ENCODE data around the gene ARHGAP24. TPM values are rescaled to one million over a fixed set of nuclear protein-coding genes. Genes with fewer than 3 reads are reported as not detected.

The ARHGAP24 gene
- total and polyA plus RNA-seq, 2 donors (not counting 3 experiments of a cell fraction or from before 2014, with no cell fraction given), result 52.1 to 79.4 TPM

DNA sequence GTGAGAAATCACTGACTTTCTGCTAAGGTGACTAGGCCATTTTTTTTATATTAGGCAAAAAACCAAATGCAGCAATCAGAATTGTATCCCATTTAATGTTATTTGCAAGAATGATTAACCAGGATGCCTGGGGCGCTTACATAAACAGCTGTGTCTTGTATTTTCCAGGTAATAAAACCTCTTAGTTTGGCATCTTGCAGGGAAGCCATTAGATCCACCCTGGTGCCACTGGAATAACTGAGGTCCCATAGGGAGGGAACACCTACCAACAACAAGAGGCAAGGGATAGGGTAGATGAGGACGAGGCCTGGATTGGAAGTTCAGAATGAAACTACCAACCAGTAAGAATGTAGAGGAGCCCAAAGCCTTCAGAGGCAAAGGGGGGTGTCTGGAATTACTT, 288.3 kb downstream of the ARHGAP24 start:
- no peaks in the 10 kb centered on the region for H3K36me3 ChIP-seq (ENCODE audit: control insufficient read depth in 2 of 2, extremely low read depth in 1 of 2, insufficient read depth in 2 of 2, low read length in 2 of 2)
- no TSS peak for BruUV-seq (replicated peaks)
- peak overlapping the region; percentile 93 for H3K9ac ChIP-seq (replicated peaks; ENCODE audit: extremely low read depth, insufficient read depth, low read length)
- FAIRE-seq (no peak), DNase-seq (ENCODE audit: low read depth, low spot score) (peak; percentile 64)
- dilution Hi-C loops (cut with MboI; ENCODE audit: extremely low pct_ligation_motif_present, low sequenced_read_pairs) (no loop called here), intact Hi-C loops (cut with micrococcal nuclease) (no loop called here)
- peak overlapping the region in 1 of 3 experiments; percentile 60 for H3K4me3 ChIP-seq (replicated peaks in 1 of 3; ENCODE audit: insufficient read depth in 1 of 3, low read depth in 1 of 3, low read length in 3 of 3)
- peaks cover 53% of the 10 kb centered on the region for H3K4me1 ChIP-seq (ENCODE audit: control insufficient read depth, extremely low read depth, insufficient read depth, low read length)
- no peaks in the 10 kb centered on the region for H3K9me1 ChIP-seq (replicated peaks; ENCODE audit: control insufficient read depth, extremely low read depth, insufficient read depth, low read length)
- no peaks in the 10 kb centered on the region for H3K9me3 ChIP-seq (replicated peaks; ENCODE audit: control insufficient read depth, insufficient read depth, low read length)
- H2AFZ ChIP-seq (ENCODE audit: low read depth, low read length), result no peak overlapping the region
- TF ChIP-seq JUN (IDR thresholded peaks at IDR 0.05; ENCODE audit: borderline replicate concordance, insufficient read depth, insufficient read length, low read depth) (no peak), POLR2AphosphoS5 (IDR thresholded peaks at IDR 0.05; ENCODE audit: insufficient read depth, low read depth, low read length) (peak; percentile 26)
- POLR2A ChIA-PET, result interaction anchor here (1.5 to 2.3 kb wide), 4 partner anchors 15 to 280 kb away, joined by 5 to 43 read pairs (median 7); no protein-coding TSS in a partner anchor
- H3K27ac ChIP-seq (ENCODE audit: insufficient read depth, low read depth, low read length), result peak overlapping the region; percentile 90
- CTCF ChIA-PET, result interaction anchor here (0.7 to 3.2 kb wide), 14 partner anchors 12 to 679 kb away, joined by 3 to 73 read pairs (median 4); no protein-coding TSS in a partner anchor
- H4K20me1 ChIP-seq (replicated peaks; ENCODE audit: control insufficient read depth, extremely low read depth, insufficient read depth, low read length), result no peaks in the 10 kb centered on the region
- no peaks in the 10 kb centered on the region for H3K27me3 ChIP-seq (ENCODE audit: control insufficient read depth in 2 of 2, insufficient read depth in 2 of 2, low read length in 2 of 2)
- peaks cover 24% of the 10 kb centered on the region for H3K79me2 ChIP-seq (ENCODE audit: control insufficient read depth, insufficient read depth, low read length)
- H3K4me2 ChIP-seq (ENCODE audit: insufficient read depth, low read length), result peak overlapping the region; percentile 93

DNA sequence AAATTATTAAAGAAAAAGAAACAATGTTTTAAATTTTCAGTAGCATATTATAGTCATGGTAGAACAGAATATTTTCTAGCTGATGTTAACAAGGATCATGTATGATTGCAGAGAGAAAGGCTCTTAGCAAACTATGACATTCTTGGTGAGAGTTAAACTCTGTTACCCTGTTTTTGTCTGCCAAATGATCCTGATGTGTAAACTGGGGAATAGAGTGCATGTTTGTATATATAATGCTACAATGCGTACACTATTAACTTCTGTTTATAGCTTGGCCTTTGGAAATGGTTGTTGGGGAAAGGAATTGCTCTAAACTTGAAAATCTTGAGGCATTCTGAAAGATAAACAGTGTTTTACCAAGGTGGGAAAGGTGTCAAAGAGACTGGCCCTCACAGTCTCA, 292.7 kb downstream of the ARHGAP24 start:
- Histone ChIP-seq H3K9ac (replicated peaks; ENCODE audit: extremely low read depth, insufficient read depth, low read length) (no peak overlapping the region), H3K4me2 (ENCODE audit: insufficient read depth, low read length) (no peak overlapping the region), H3K27me3 (ENCODE audit: control insufficient read depth in 2 of 2, insufficient read depth in 2 of 2, low read length in 2 of 2) (no peaks in the 10 kb centered on the region), H3K79me2 (ENCODE audit: control insufficient read depth, insufficient read depth, low read length) (no peaks in the 10 kb centered on the region), H4K20me1 (replicated peaks; ENCODE audit: control insufficient read depth, extremely low read depth, insufficient read depth, low read length) (no peaks in the 10 kb centered on the region), H3K4me3 (replicated peaks in 1 of 3; ENCODE audit: insufficient read depth in 1 of 3, low read depth in 1 of 3, low read length in 3 of 3) (no peak overlapping the region), H3K9me3 (replicated peaks; ENCODE audit: control insufficient read depth, insufficient read depth, low read length) (no peaks in the 10 kb centered on the region), H3K9me1 (replicated peaks; ENCODE audit: control insufficient read depth, extremely low read depth, insufficient read depth, low read length) (no peaks in the 10 kb centered on the region), H2AFZ (ENCODE audit: low read depth, low read length) (no peak overlapping the region), H3K36me3 (ENCODE audit: control insufficient read depth in 2 of 2, extremely low read depth in 1 of 2, insufficient read depth in 2 of 2, low read length in 2 of 2) (no peaks in the 10 kb centered on the region), H3K27ac (ENCODE audit: insufficient read depth, low read depth, low read length) (no peak overlapping the region), H3K4me1 (ENCODE audit: control insufficient read depth, extremely low read depth, insufficient read depth, low read length) (peaks cover 36% of the 10 kb centered on the region)
- TF ChIP-seq MYC (IDR thresholded peaks at IDR 0.05; ENCODE audit: low read depth, low read length) (no peak), POLR2AphosphoS5 (IDR thresholded peaks at IDR 0.05; ENCODE audit: insufficient read depth, low read depth, low read length) (no peak), FOS (IDR thresholded peaks at IDR 0.05; ENCODE audit: borderline replicate concordance, insufficient read depth, low read length) (no peak), JUN (IDR thresholded peaks at IDR 0.05; ENCODE audit: borderline replicate concordance, insufficient read depth, insufficient read length, low read depth) (no peak), EZH2 (IDR thresholded peaks at IDR 0.05; ENCODE audit: borderline replicate concordance, low read depth, low read length, severe bottlenecking) (no peak), GATA2 (IDR thresholded peaks at IDR 0.05; ENCODE audit: insufficient read depth, insufficient read length, low read depth, low read length) (no peak), POLR2A (IDR thresholded peaks at IDR 0.05; ENCODE audit: low read depth, low read length) (no peak)
- TF ChIP-seq, protein P1, sequence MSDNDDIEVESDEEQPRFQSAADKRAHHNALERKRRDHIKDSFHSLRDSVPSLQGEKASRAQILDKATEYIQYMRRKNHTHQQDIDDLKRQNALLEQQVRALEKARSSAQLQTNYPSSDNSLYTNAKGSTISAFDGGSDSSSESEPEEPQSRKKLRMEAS (IDR thresholded peaks at IDR 0.05; ENCODE audit: insufficient read depth, insufficient read length), result no peak
- TF ChIP-seq, protein P2, sequence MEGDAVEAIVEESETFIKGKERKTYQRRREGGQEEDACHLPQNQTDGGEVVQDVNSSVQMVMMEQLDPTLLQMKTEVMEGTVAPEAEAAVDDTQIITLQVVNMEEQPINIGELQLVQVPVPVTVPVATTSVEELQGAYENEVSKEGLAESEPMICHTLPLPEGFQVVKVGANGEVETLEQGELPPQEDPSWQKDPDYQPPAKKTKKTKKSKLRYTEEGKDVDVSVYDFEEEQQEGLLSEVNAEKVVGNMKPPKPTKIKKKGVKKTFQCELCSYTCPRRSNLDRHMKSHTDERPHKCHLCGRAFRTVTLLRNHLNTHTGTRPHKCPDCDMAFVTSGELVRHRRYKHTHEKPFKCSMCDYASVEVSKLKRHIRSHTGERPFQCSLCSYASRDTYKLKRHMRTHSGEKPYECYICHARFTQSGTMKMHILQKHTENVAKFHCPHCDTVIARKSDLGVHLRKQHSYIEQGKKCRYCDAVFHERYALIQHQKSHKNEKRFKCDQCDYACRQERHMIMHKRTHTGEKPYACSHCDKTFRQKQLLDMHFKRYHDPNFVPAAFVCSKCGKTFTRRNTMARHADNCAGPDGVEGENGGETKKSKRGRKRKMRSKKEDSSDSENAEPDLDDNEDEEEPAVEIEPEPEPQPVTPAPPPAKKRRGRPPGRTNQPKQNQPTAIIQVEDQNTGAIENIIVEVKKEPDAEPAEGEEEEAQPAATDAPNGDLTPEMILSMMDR (IDR thresholded peaks at IDR 0.05; ENCODE audit: extremely low read depth in 1 of 2, insufficient read depth in 1 of 2, low read depth in 1 of 2, low read length in 2 of 2), result no peak
- CTCF ChIA-PET, result interaction anchor here (0.5 to 1.6 kb wide), 2 partner anchors 12 to 209 kb away, joined by 3 to 5 read pairs; no protein-coding TSS in a partner anchor
- DNase-seq (ENCODE audit: low read depth, low spot score), result no peak
- POLR2A ChIA-PET, result no interaction called here
- intact Hi-C loops (cut with micrococcal nuclease) (no loop called here), dilution Hi-C loops (cut with MboI; ENCODE audit: extremely low pct_ligation_motif_present, low sequenced_read_pairs) (no loop called here)
- no peak for FAIRE-seq
- no TSS peak for BruUV-seq (replicated peaks)

All from endothelial cell of umbilical vein (primary cell).